Nephron (organoid): ENCODE measurements around the gene THSD4.

Source experiments
- H3K27ac Mint-ChIP-seq, 3 experiments: 2 replicates each; pipeline ENCODE4 v1.8.0; 2020; ENCODE audit warnings: mixed read lengths in 3 of 3, mild to moderate bottlenecking in 2 of 3, moderate library complexity in 1 of 3
- H3K27me3 Mint-ChIP-seq: 2 replicates; pipeline ENCODE4 v1.8.0; 2021; ENCODE audit warnings: low read depth, mild to moderate bottlenecking, moderate library complexity, mixed read lengths
- H3K36me3 Mint-ChIP-seq: 2 replicates; pipeline ENCODE4 v1.8.0; 2020; ENCODE audit warnings: low read depth, mixed read lengths
- H3K4me1 Mint-ChIP-seq: 2 replicates; pipeline ENCODE4 v1.8.0; 2020; ENCODE audit warnings: mixed read lengths
- H3K4me3 Mint-ChIP-seq, 3 experiments: 2 replicates each; pipeline ENCODE4 v1.8.0; 2020; ENCODE audit warnings: mild to moderate bottlenecking in 3 of 3, mixed read lengths in 3 of 3, moderate library complexity in 2 of 3
- H3K9me3 Mint-ChIP-seq: 2 replicates; pipeline ENCODE4 v1.8.0; 2020; ENCODE audit warnings: mixed read lengths
- TF ChIP-seq, protein P1 (sequence below), 3 experiments: fragments of 200-600 bp; sonication (generic); IDR thresholded peaks; one replicate each; pipeline ENCODE4 v1.5.0; 2021; ENCODE audit warnings: antibody characterized with exemption in 3 of 3; ENCODE audit not compliant: unreplicated experiment in 3 of 3

The THSD4 gene

DNA sequence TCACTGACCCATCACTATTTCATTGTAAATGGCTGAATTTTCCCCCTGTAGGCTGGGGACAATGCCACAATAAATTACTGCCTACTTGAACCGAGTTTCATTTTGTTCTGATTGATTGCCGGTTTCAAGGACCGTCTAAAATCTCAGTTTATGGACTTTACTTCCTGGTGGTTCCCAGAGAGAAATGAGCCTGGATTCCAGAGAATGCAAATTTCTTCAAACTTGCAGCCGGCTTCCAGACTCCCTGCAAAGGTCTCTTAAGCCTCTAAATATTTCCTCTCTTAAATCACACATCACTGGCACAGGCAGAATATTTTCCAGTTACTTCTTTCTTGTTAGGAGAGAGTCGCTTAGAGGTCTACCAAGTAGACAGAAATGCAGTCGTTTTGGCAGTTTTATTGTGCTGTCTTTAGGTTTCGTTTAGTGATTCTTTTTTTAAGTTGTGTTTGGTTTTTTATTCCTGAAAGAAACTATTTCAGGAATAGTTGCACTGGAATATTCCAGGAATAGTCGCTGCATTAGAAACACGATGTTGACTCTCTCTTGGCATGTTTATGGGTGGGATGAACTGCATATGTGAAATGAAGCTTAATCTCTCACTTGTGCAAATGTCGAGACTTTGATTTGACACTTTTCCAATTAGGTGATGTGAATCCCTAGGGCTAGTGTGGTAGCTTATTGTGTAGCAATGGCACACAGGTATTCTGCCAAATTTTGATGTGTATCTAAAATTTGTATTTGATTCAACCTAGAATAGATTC, 411.0 kb downstream of the THSD4 start:
- Mint-ChIP-seq H3K27me3 (peaks cover 21% of the 10 kb centered on the region), H3K9me3 (peaks cover 5% of the 10 kb centered on the region), H3K4me3 (peak overlapping the region; percentile 8 to 50 (median 36)), H3K4me1 (peaks cover 19% of the 10 kb centered on the region), H3K27ac (peak overlapping the region; percentile 57 to 88 (median 86)), H3K36me3 (peaks cover 3% of the 10 kb centered on the region)
- TF ChIP-seq, protein P1, sequence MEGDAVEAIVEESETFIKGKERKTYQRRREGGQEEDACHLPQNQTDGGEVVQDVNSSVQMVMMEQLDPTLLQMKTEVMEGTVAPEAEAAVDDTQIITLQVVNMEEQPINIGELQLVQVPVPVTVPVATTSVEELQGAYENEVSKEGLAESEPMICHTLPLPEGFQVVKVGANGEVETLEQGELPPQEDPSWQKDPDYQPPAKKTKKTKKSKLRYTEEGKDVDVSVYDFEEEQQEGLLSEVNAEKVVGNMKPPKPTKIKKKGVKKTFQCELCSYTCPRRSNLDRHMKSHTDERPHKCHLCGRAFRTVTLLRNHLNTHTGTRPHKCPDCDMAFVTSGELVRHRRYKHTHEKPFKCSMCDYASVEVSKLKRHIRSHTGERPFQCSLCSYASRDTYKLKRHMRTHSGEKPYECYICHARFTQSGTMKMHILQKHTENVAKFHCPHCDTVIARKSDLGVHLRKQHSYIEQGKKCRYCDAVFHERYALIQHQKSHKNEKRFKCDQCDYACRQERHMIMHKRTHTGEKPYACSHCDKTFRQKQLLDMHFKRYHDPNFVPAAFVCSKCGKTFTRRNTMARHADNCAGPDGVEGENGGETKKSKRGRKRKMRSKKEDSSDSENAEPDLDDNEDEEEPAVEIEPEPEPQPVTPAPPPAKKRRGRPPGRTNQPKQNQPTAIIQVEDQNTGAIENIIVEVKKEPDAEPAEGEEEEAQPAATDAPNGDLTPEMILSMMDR (IDR thresholded peaks at IDR 0.05; ENCODE audit: unreplicated experiment in 3 of 3): no peak

DNA sequence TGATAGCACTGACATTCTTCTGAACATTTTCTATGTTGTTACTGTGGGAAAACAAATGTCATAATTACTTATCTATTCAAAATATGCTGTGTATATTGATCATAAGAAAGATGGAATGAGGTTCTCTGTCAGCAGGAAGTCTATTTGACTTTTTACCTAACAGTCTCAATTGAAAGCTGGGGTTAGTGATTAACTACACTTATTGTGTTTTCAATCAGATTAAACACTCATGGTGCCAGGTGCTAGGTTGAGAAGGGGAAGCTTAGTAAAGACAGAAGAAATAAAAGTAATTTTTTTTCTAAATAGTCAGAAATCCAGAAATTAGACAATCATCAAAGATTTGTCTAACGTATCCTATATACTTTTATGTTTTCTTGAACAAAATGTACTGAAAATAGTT, 414.1 kb downstream of the THSD4 start:
- peaks cover 4% of the 10 kb centered on the region for H3K36me3 Mint-ChIP-seq
- H3K4me3 Mint-ChIP-seq: no peak overlapping the region
- H3K4me1 Mint-ChIP-seq: peaks cover 19% of the 10 kb centered on the region
- H3K27ac Mint-ChIP-seq: peak overlapping the region in 1 of 3 experiments; percentile 63
- peaks cover 12% of the 10 kb centered on the region for H3K9me3 Mint-ChIP-seq
- H3K27me3 Mint-ChIP-seq: peaks cover 14% of the 10 kb centered on the region
- TF ChIP-seq, protein P1 (IDR thresholded peaks at IDR 0.05; ENCODE audit: unreplicated experiment in 3 of 3): no peak

DNA sequence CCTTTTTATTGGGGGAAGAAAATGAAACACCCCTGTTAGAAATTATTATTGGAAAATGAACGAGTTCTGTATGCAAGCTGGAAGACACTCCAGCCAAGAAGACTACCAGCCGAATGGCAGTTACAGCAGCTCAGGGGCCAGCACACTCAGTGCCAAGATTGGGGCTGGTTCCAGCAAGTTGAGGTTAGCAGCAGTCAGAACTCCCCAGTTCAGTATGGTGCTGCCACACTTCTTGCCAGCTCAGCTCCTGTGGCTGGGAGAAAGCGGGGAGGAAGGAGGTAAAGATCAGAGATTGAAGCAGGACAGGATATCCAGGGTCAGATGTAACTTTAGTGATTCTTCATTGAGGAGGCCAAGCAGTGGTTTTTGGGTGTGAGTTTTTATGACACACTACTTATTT, 414.8 kb downstream of the THSD4 start:
- no peak overlapping the region for H3K27ac Mint-ChIP-seq
- H3K9me3 Mint-ChIP-seq: peaks cover 12% of the 10 kb centered on the region
- H3K4me3 Mint-ChIP-seq: no peak overlapping the region
- H3K4me1 Mint-ChIP-seq: peaks cover 17% of the 10 kb centered on the region
- H3K36me3 Mint-ChIP-seq: peaks cover 4% of the 10 kb centered on the region
- peaks cover 13% of the 10 kb centered on the region for H3K27me3 Mint-ChIP-seq
- TF ChIP-seq, protein P1 (IDR thresholded peaks at IDR 0.05; ENCODE audit: unreplicated experiment in 3 of 3): no peak

DNA sequence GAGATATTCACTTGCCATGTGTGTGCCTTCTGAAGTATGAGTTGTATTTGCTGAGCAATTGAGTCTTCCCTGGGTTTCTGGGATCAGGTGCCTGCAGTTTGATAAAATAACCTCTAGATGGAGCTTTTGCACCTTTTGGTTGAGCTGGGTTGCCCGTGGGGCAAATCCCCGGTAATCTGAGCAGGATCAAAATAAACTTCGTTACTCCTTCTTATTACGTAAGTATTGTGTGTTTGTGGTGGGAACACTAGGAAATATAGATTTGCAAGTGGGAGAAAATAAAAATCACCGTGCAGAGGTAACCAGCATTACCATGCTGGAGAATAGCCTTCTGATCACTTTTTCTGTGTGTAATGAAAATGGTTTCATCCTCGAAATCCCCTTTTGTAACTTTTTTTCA, 417.7 kb downstream of the THSD4 start:
- peaks cover 4% of the 10 kb centered on the region for H3K36me3 Mint-ChIP-seq
- H3K4me1 Mint-ChIP-seq: no peaks in the 10 kb centered on the region
- H3K4me3 Mint-ChIP-seq: no peak overlapping the region

DNA sequence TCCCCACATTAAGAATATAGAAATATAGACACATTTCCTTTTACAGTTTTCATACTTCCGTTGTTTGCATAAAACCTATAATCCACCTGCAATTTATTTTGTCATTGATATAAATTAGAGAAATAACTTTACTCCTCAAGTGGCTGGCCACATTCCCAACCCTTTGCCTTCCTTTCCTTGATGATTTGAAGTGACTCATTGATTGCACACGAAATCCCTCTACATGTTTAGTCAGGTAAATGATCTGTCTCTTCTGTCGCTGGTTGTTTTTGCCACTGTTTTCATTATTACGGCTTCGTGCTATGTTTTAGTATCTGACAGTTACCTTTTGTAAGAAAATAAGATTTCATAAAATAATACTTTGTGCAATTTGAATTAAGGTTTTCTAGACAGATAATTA, 422.9 kb downstream of the THSD4 start:
- Mint-ChIP-seq H3K4me1 (peaks cover 6% of the 10 kb centered on the region), H3K36me3 (no peaks in the 10 kb centered on the region), H3K4me3 (no peak overlapping the region), H3K27me3 (no peaks in the 10 kb centered on the region), H3K9me3 (peaks cover 8% of the 10 kb centered on the region), H3K27ac (no peak overlapping the region)
- TF ChIP-seq, protein P1 (IDR thresholded peaks at IDR 0.05; ENCODE audit: unreplicated experiment in 3 of 3): no peak

More for the DNA sequence above, 417.7 kb downstream of the THSD4 start:
- peaks cover 4% of the 10 kb centered on the region for H3K27me3 Mint-ChIP-seq
- H3K27ac Mint-ChIP-seq: no peak overlapping the region
- H3K9me3 Mint-ChIP-seq: peaks cover 17% of the 10 kb centered on the region
- TF ChIP-seq, protein P1 (IDR thresholded peaks at IDR 0.05; ENCODE audit: unreplicated experiment in 3 of 3): peak in 1 of 3 experiments; percentile 21

DNA sequence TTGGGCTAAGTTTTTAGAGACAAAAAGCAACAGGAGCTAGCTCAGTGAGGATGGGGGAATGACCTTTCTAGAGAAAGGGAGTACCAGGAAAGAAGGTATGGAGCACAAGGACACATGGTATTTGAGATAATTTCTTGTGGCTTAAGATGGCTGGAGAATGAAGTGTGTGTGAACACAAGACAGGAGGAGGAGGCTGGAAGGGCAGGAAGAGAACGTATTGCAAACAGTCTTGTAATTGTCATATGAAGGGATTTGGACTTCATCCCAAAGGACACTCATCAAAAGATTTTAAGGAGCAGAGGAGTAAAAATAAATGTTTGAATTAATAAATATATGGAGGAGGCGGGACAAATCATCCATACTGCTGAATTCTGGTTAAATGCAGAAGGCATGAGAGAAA, 426.5 kb downstream of the THSD4 start:
- Mint-ChIP-seq H3K27ac (no peak overlapping the region), H3K27me3 (peaks cover 10% of the 10 kb centered on the region), H3K4me3 (no peak overlapping the region), H3K9me3 (peaks cover 4% of the 10 kb centered on the region), H3K4me1 (peaks cover 10% of the 10 kb centered on the region), H3K36me3 (no peaks in the 10 kb centered on the region)
- TF ChIP-seq, protein P1 (IDR thresholded peaks at IDR 0.05; ENCODE audit: unreplicated experiment in 3 of 3): no peak
